Measurements from ENCODE around the gene EIF2S3B. TPM values are rescaled to one million over a fixed set of nuclear protein-coding genes. Genes with fewer than 3 reads are reported as not detected.

EIF2S3B gene
- total RNA-seq, 1 donor, result 9.5 TPM

DNA sequence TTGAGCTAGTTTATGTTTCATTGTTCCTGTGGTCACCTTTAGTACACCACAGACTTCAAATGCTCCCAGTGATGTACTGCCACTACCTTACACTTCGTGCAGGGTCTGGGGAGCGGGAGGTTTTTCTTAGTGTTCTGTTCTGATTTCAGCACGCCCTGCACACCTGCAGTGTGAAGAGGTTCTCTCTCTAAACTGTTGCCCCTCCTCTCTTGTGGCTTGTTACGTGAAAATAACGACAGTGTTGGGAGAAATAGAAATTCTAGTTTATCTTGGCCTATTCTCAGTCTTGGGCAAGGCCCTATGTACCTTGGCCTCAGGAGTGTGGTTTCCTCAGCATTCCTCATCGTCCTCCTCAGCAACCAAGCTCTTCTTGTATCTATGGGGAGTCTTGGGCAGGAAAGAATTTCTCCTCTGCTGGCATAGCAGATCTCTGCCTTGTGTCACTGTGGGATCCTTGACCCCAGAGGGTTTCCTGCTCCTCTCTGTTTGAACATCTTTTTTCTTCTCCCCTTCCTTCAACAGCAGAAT, 48.6 kb downstream of the EIF2S3B start:
- TF ChIP-seq, protein P1, sequence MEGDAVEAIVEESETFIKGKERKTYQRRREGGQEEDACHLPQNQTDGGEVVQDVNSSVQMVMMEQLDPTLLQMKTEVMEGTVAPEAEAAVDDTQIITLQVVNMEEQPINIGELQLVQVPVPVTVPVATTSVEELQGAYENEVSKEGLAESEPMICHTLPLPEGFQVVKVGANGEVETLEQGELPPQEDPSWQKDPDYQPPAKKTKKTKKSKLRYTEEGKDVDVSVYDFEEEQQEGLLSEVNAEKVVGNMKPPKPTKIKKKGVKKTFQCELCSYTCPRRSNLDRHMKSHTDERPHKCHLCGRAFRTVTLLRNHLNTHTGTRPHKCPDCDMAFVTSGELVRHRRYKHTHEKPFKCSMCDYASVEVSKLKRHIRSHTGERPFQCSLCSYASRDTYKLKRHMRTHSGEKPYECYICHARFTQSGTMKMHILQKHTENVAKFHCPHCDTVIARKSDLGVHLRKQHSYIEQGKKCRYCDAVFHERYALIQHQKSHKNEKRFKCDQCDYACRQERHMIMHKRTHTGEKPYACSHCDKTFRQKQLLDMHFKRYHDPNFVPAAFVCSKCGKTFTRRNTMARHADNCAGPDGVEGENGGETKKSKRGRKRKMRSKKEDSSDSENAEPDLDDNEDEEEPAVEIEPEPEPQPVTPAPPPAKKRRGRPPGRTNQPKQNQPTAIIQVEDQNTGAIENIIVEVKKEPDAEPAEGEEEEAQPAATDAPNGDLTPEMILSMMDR (IDR thresholded peaks at IDR 0.05; ENCODE audit: insufficient read depth, low read depth, low read length), result no peak
- H3K4me3 ChIP-seq (ENCODE audit: low read depth, low read length), result no peak overlapping the region
- no peak for DNase-seq (ENCODE audit: low read depth)

DNA sequence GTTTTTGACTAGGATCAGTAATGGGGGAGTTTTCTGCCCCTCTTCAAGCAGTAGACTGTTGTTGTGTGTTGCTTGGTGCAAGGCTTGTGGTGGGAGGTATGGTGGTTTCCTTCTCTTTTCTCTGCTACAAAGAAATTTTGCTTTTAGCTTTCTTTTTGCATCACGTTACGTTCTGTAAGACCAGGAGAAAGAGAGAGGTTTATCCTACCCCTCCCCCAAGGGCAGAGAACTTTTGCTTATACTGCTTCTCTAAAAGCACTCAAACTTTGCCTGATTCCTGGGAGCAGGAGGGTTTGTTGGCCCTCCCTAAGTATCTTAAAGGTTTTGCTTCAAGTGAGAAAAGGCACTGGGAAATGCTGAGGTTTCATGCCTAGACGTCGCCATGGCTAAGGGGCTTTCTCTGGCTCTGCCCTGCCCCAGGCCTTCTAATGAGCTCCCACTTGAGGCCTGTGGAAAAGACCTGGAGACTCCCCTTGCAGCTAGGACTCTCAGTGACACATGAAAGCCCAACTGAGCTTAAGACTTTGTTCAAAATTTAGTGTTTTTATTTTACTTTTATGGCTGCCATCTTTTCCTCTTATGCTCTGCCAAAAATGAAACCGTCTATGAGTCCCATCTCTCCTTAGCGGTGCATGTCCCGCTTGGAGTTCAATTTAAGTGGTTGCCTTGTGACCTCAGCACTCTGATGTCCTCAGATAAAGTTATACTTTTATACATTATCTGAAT, 49.2 kb downstream of the EIF2S3B start:
- TF ChIP-seq, protein P1 (IDR thresholded peaks at IDR 0.05; ENCODE audit: insufficient read depth, low read depth, low read length), result no peak
- H3K4me3 ChIP-seq (ENCODE audit: low read depth, low read length), result no peak overlapping the region
- no peak for DNase-seq (ENCODE audit: low read depth)

DNA sequence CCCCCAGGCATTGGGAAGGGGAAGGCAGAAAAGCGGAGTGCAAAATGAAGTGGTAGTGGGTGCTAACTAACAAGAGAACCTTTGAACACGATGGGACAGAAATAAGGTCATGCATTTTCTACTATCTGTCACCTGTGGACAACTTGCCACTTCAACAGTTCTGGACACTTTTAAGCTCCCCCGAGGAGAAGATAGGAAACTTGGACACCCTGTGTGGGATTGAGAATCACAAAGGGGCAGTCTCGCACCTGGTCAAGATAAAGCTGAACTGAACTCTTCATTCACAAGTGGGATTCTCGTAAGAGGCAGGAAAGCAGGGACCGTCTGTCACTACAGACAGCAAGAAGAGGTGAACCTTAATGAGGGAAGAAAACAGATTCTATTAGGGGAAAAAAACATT, 51.6 kb downstream of the EIF2S3B start:
- no peak for DNase-seq (ENCODE audit: low read depth)
- TF ChIP-seq, protein P1 (IDR thresholded peaks at IDR 0.05; ENCODE audit: insufficient read depth, low read depth, low read length), result no peak

DNA sequence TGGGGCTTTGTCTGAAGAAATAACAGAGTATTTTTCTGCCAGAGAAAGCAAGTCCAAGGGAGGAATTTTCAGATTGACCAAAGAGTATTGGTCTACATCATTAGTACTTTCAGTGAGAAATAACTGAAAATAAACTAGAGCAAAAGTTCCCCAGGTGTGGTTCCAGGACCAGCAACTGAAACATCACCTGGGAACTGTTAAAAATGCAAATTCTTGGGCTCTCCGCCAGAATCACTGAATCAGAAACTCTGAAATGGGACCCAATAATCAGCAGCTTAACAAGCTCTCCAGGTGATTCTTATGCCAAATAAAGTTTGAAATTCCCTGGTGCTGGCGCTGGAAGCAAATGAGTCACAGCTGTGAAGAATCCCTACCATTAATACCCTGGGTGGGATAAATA, 52.1 kb downstream of the EIF2S3B start:
- TF ChIP-seq, protein P1 (IDR thresholded peaks at IDR 0.05; ENCODE audit: insufficient read depth, low read depth, low read length), result no peak
- H3K4me3 ChIP-seq (ENCODE audit: low read depth, low read length), result no peak overlapping the region

More for the DNA sequence above, 51.6 kb downstream of the EIF2S3B start:
- no peak overlapping the region for H3K4me3 ChIP-seq (ENCODE audit: low read depth, low read length)

More for the DNA sequence above, 52.1 kb downstream of the EIF2S3B start:
- DNase-seq (ENCODE audit: low read depth), result no peak

Small RNA genes lying within 50 kb of the gene (small RNA-seq; reads per million reads assigned to genes)
- not detected for gene SLC25A39P2

Other genes with a start within 250 kb of the EIF2S3B start
- under 0.01 and 0.86 TPM in 2 replicates for gene KLRD1, start 198.0 kb upstream of the EIF2S3B start, total RNA-seq
- gene KLRK1, start 115.8 kb upstream of the EIF2S3B start, total RNA-seq, result not detected in 2 replicates
- not detected in 2 replicates for gene KLRC4, start 96.1 kb upstream of the EIF2S3B start, total RNA-seq
- not detected in 2 replicates for gene KLRC3, start 85.3 kb upstream of the EIF2S3B start, total RNA-seq
- gene KLRC2, start 69.9 kb upstream of the EIF2S3B start, total RNA-seq, result not detected in 2 replicates
- not detected in 2 replicates for gene KLRC1, start 52.5 kb upstream of the EIF2S3B start, total RNA-seq
- gene MAGOHB, start 107.7 kb downstream of the EIF2S3B start, total RNA-seq, result 19.3 and 20.3 TPM in 2 replicates
- under 0.01 and 0.86 TPM in 2 replicates for gene STYK1, start 168.2 kb downstream of the EIF2S3B start, total RNA-seq
- 88.9 and 104 TPM in 2 replicates for gene YBX3, start 217.4 kb downstream of the EIF2S3B start, total RNA-seq